SK-N-MC (cell line): ENCODE measurements around the gene TGM5.

Source experiments
- DNase-seq: peaks from one replicate; pipeline ENCODE4 v3.0.0-alpha.2; 2011; ENCODE audit warnings: low read depth, low spot score
- H3K27ac ChIP-seq: fragments of 200-600 bp; sonication (generic); 2 replicates; pipeline ENCODE4 v1.5.1; 2016; ENCODE audit warnings: mixed run types
- H3K36me3 ChIP-seq: fragments of 200-600 bp; sonication (generic); 2 replicates; pipeline ENCODE4 v1.6.1; 2017; ENCODE audit warnings: antibody characterized with exemption, low read length, mixed read lengths; ENCODE audit not compliant: insufficient read depth
- H3K4me3 ChIP-seq: fragments of 200-600 bp; sonication (generic); 2 replicates; pipeline ENCODE4 v1.5.1; 2016
- H3K9ac ChIP-seq: fragments of 200-600 bp; sonication (generic); 2 replicates; pipeline ENCODE4 v1.8.0; 2017; ENCODE audit warnings: mixed run types, mixed read lengths; ENCODE audit not compliant: insufficient read length
- H3K9me3 ChIP-seq: fragments of 200-600 bp; sonication (generic); 2 replicates; pipeline ENCODE4 v1.6.1; 2017; ENCODE audit warnings: low read depth, mild to moderate bottlenecking, antibody characterized with exemption, low read length, moderate library complexity, mixed read lengths
- EZH2 ChIP-seq: fragments of 200-600 bp; sonication (generic); IDR thresholded peaks from one replicate; pipeline ENCODE4 v1.6.1; 2017; ENCODE audit warnings: antibody characterized with exemption
- FOXP2 ChIP-seq: optimal IDR thresholded peaks from 2 replicates; pipeline ENCODE3; 2011; ENCODE audit warnings: mild to moderate bottlenecking, moderate library complexity; ENCODE audit not compliant: insufficient read depth; ENCODE audit errors: extremely low read length, control extremely low read depth
- POLR2AphosphoS5 ChIP-seq: IDR thresholded peaks from 2 replicates; pipeline ENCODE4 v1.6.1; 2012; ENCODE audit warnings: mild to moderate bottlenecking, low read depth, low read length, borderline replicate concordance

TGM5 gene

GRCh38 chr15:43211224-43211735, 55.4 kb downstream of the TGM5 start:
- no peak overlapping the region for H3K27ac ChIP-seq
- no peaks in the 10 kb centered on the region for H3K9me3 ChIP-seq
- H3K9ac ChIP-seq, result no peak overlapping the region
- DNase-seq, result no peak
- H3K4me3 ChIP-seq, result no peak overlapping the region
- H3K36me3 ChIP-seq, result no peaks in the 10 kb centered on the region
- TF ChIP-seq FOXP2, result no peak
- TF ChIP-seq POLR2AphosphoS5, result no peak
- no peak for TF ChIP-seq EZH2

GRCh38 chr15:43210807-43211206, 55.9 kb downstream of the TGM5 start:
- no peak for DNase-seq
- Histone ChIP-seq H3K9me3 (no peaks in the 10 kb centered on the region), H3K4me3 (no peak overlapping the region), H3K9ac (no peak overlapping the region), H3K27ac (no peak overlapping the region), H3K36me3 (no peaks in the 10 kb centered on the region)
- TF ChIP-seq EZH2 (no peak), FOXP2 (no peak), POLR2AphosphoS5 (no peak)

- TF ChIP-seq FOXP2 (no peak), EZH2 (no peak), POLR2AphosphoS5 (no peak)
- H3K4me3 ChIP-seq, result no peak overlapping the region
- H3K9ac ChIP-seq, result no peak overlapping the region
- H3K36me3 ChIP-seq, result no peaks in the 10 kb centered on the region
- H3K9me3 ChIP-seq, result no peaks in the 10 kb centered on the region
- no peak for DNase-seq
- no peak overlapping the region for H3K27ac ChIP-seq
Observed at GRCh38 chr15:43210172-43210745, 56.5 kb downstream of the TGM5 start.

- H3K4me3 ChIP-seq, result no peak overlapping the region
- no peak overlapping the region for H3K27ac ChIP-seq
- no peak for TF ChIP-seq EZH2
- TF ChIP-seq FOXP2, result no peak
- TF ChIP-seq POLR2AphosphoS5, result no peak
- H3K9ac ChIP-seq, result no peak overlapping the region
- H3K9me3 ChIP-seq, result no peaks in the 10 kb centered on the region
- H3K36me3 ChIP-seq, result no peaks in the 10 kb centered on the region
- DNase-seq, result no peak
Observed at GRCh38 chr15:43209059-43209824, 57.5 kb downstream of the TGM5 start.

- Histone ChIP-seq H3K9me3 (no peaks in the 10 kb centered on the region), H3K9ac (no peak overlapping the region), H3K4me3 (no peak overlapping the region), H3K36me3 (no peaks in the 10 kb centered on the region), H3K27ac (no peak overlapping the region)
- no peak for DNase-seq
- TF ChIP-seq FOXP2, result no peak
Observed at GRCh38 chr15:43208052-43209002, 58.4 kb downstream of the TGM5 start.

GRCh38 chr15:43207024-43207423, 59.7 kb downstream of the TGM5 start:
- H3K9me3 ChIP-seq, result no peaks in the 10 kb centered on the region
- no peak for DNase-seq
- H3K4me3 ChIP-seq, result no peak overlapping the region
- no peak overlapping the region for H3K9ac ChIP-seq
- TF ChIP-seq FOXP2 (no peak), EZH2 (no peak), POLR2AphosphoS5 (no peak)
- H3K27ac ChIP-seq, result no peak overlapping the region
- no peaks in the 10 kb centered on the region for H3K36me3 ChIP-seq

GRCh38 chr15:43206054-43206453, 60.7 kb downstream of the TGM5 start:
- H3K36me3 ChIP-seq, result no peaks in the 10 kb centered on the region
- no peak for DNase-seq

GRCh38 chr15:43204016-43204901, 62.5 kb downstream of the TGM5 start:
- TF ChIP-seq EZH2 (no peak), FOXP2 (no peak), POLR2AphosphoS5 (no peak)
- Histone ChIP-seq H3K27ac (no peak overlapping the region), H3K9ac (no peak overlapping the region), H3K36me3 (no peaks in the 10 kb centered on the region), H3K4me3 (no peak overlapping the region), H3K9me3 (no peaks in the 10 kb centered on the region)
- no peak for DNase-seq

More at GRCh38 chr15:43206054-43206453, 60.7 kb downstream of the TGM5 start:
- Histone ChIP-seq H3K9me3 (no peaks in the 10 kb centered on the region), H3K27ac (no peak overlapping the region), H3K9ac (no peak overlapping the region), H3K4me3 (no peak overlapping the region)
- TF ChIP-seq EZH2 (no peak), POLR2AphosphoS5 (no peak), FOXP2 (no peak)
